H9 (cell line): ENCODE measurements around the gene TCERG1L. TPM values are rescaled to one million over a fixed set of nuclear protein-coding genes. Genes with fewer than 3 reads are reported as not detected.

Experiments used
- DNase-seq: peaks from one replicate; pipeline ENCODE4 v3.0.0-alpha.2; 2017
- H2AFZ ChIP-seq: one replicate; pipeline ENCODE4 v1.6.1; 2013; ENCODE audit warnings: mild to moderate bottlenecking, low read length, control low read depth, moderate library complexity
- H2AK5ac ChIP-seq: 2 replicates; pipeline ENCODE4 v1.6.1; 2013; ENCODE audit warnings: low read length, control low read depth, mixed read lengths; ENCODE audit not compliant: insufficient read length
- H2BK120ac ChIP-seq: one replicate; pipeline ENCODE4 v1.6.1; 2013; ENCODE audit warnings: low read depth, mild to moderate bottlenecking, low read length, control low read depth, inconsistent platforms; ENCODE audit not compliant: poor library complexity, severe bottlenecking
- H2BK12ac ChIP-seq: 2 replicates; pipeline ENCODE4 v1.6.1; 2013; ENCODE audit warnings: low read length, control low read depth, mixed read lengths, low read depth; ENCODE audit not compliant: insufficient read length
- H2BK15ac ChIP-seq: 2 replicates; pipeline ENCODE4 v1.6.1; 2013; ENCODE audit warnings: low read depth, low read length, control low read depth
- H2BK20ac ChIP-seq: one replicate; pipeline ENCODE4 v1.6.1; 2013; ENCODE audit warnings: low read depth, mild to moderate bottlenecking, low read length, control low read depth, inconsistent platforms; ENCODE audit not compliant: poor library complexity, severe bottlenecking
- H2BK5ac ChIP-seq: 2 replicates; pipeline ENCODE4 v1.6.1; 2013; ENCODE audit warnings: low read length, control low read depth, mixed read lengths; ENCODE audit not compliant: insufficient read length
- H3K14ac ChIP-seq: 2 replicates; pipeline ENCODE4 v1.6.1; 2013; ENCODE audit warnings: low read length, control low read depth; ENCODE audit not compliant: insufficient read depth
- H3K18ac ChIP-seq: 2 replicates; pipeline ENCODE4 v1.6.1; 2013; ENCODE audit warnings: low read depth, mild to moderate bottlenecking, mixed read lengths, low read length, control low read depth; ENCODE audit not compliant: insufficient read length
- H3K23ac ChIP-seq: 2 replicates; pipeline ENCODE4 v1.6.1; 2013; ENCODE audit warnings: low read length, control low read depth, mixed read lengths, low read depth; ENCODE audit not compliant: insufficient read length
- H3K23me2 ChIP-seq: 2 replicates; pipeline ENCODE4 v1.6.1; 2013; ENCODE audit warnings: low read depth, mild to moderate bottlenecking, mixed read lengths, low read length, control low read depth; ENCODE audit not compliant: insufficient read length, poor library complexity, severe bottlenecking
- H3K27ac ChIP-seq: 2 replicates; pipeline ENCODE4 v1.5.1; 2013; ENCODE audit warnings: low read length, control low read depth, mixed read lengths, low read depth; ENCODE audit not compliant: insufficient read length
- H3K27me3 ChIP-seq: 2 replicates; pipeline ENCODE4 v1.6.1; 2013; ENCODE audit warnings: low read length, control low read depth, inconsistent platforms; ENCODE audit not compliant: insufficient read depth
- H3K4ac ChIP-seq: 2 replicates; pipeline ENCODE4 v1.6.1; 2013; ENCODE audit warnings: low read depth, mild to moderate bottlenecking, control low read depth, inconsistent platforms, low read length, moderate library complexity
- H3K4me1 ChIP-seq: 2 replicates; pipeline ENCODE4 v1.6.1; 2013; ENCODE audit warnings: low read length, control low read depth, inconsistent platforms; ENCODE audit not compliant: insufficient read depth
- H3K4me2 ChIP-seq: 2 replicates; pipeline ENCODE4 v1.6.1; 2013; ENCODE audit warnings: low read length, control low read depth, mixed read lengths; ENCODE audit not compliant: insufficient read length, insufficient read depth
- H3K56ac ChIP-seq: 2 replicates; pipeline ENCODE4 v1.6.1; 2013; ENCODE audit warnings: low read depth, mild to moderate bottlenecking, mixed read lengths, low read length, control low read depth; ENCODE audit not compliant: insufficient read length
- H3K79me1 ChIP-seq: 2 replicates; pipeline ENCODE4 v1.6.1; 2013; ENCODE audit warnings: low read depth, mild to moderate bottlenecking, moderate library complexity, low read length, control low read depth, inconsistent platforms; ENCODE audit not compliant: insufficient read depth, poor library complexity, severe bottlenecking
- H3K79me2 ChIP-seq: 2 replicates; pipeline ENCODE4 v1.6.1; 2013; ENCODE audit warnings: low read length, control low read depth, inconsistent platforms; ENCODE audit not compliant: insufficient read depth
- H3K9ac ChIP-seq: 2 replicates; pipeline ENCODE4 v1.6.1; 2013; ENCODE audit warnings: low read length, control low read depth, mixed read lengths; ENCODE audit not compliant: insufficient read length; ENCODE audit errors: extremely low read depth
- H3K9me3 ChIP-seq: one replicate; pipeline ENCODE4 v1.6.1; 2013; ENCODE audit warnings: low read depth, low read length, inconsistent platforms; ENCODE audit not compliant: control insufficient read depth
- H3T11ph ChIP-seq: one replicate; pipeline ENCODE4 v1.6.1; 2013; ENCODE audit warnings: mild to moderate bottlenecking, low read length, control low read depth, inconsistent platforms
- H4K20me1 ChIP-seq: one replicate; pipeline ENCODE4 v1.6.1; 2013; ENCODE audit not compliant: control insufficient read depth, insufficient read length, insufficient read depth
- H4K5ac ChIP-seq: 2 replicates; pipeline ENCODE4 v1.6.1; 2013; ENCODE audit warnings: low read depth, mild to moderate bottlenecking, mixed read lengths, low read length, control low read depth; ENCODE audit not compliant: insufficient read length
- H4K8ac ChIP-seq: replicated peaks from 2 replicates; pipeline ENCODE4 v1.6.1; 2013; ENCODE audit warnings: low read length, control low read depth, mixed read lengths, low read depth; ENCODE audit not compliant: insufficient read length
- H4K91ac ChIP-seq: 2 replicates; pipeline ENCODE4 v1.6.1; 2013; ENCODE audit warnings: low read depth, mild to moderate bottlenecking, moderate library complexity, mixed read lengths, low read length, control low read depth; ENCODE audit not compliant: insufficient read length
- H3K27ac Mint-ChIP-seq, 3 experiments: 2 replicates in 2 of 3; 3 replicates in 1 of 3; pipeline ENCODE4 v1.8.0; 2020 to 2021; ENCODE audit warnings: mixed read lengths in 3 of 3, mild to moderate bottlenecking in 1 of 3, moderate library complexity in 1 of 3
- H3K27me3 Mint-ChIP-seq: 2 replicates; pipeline ENCODE4 v1.8.0; 2021; ENCODE audit warnings: low read depth, mild to moderate bottlenecking, moderate library complexity, mixed read lengths
- H3K36me3 Mint-ChIP-seq, 3 experiments: 2 replicates in 2 of 3; 3 replicates in 1 of 3; pipeline ENCODE4 v1.8.0; 2020 to 2021; ENCODE audit warnings: low read depth in 3 of 3, mixed read lengths in 3 of 3; ENCODE audit not compliant: insufficient read depth in 1 of 3
- H3K4me1 Mint-ChIP-seq, 2 experiments: 2 replicates each; pipeline ENCODE4 v1.8.0; 2020; ENCODE audit warnings: mixed read lengths in 2 of 2
- H3K4me3 Mint-ChIP-seq, 2 experiments: 2 replicates in 1 of 2; 3 replicates in 1 of 2; pipeline ENCODE4 v1.8.0; 2020 to 2021; ENCODE audit warnings: mild to moderate bottlenecking in 2 of 2, mixed read lengths in 2 of 2, moderate library complexity in 1 of 2
- H3K9me3 Mint-ChIP-seq, 2 experiments: 2 replicates in 1 of 2; 3 replicates in 1 of 2; pipeline ENCODE4 v1.8.0; 2020; ENCODE audit warnings: mild to moderate bottlenecking in 2 of 2, mixed read lengths in 2 of 2, moderate library complexity in 1 of 2
- CTCF ChIP-seq: fragments of 200-600 bp; sonication (generic); conservative IDR thresholded peaks from 3 replicates; pipeline ENCODE4 v1.8.0; 2021; ENCODE audit warnings: antibody characterized with exemption, mild to moderate bottlenecking
- WGBS: extraction: QIAGEN DNeasy Blood & Tissue Kit; methylation state at CpG from one replicate; pipeline ENCODE4 v1.1.7; 2013; ENCODE audit warnings: missing lambda C conversion rate, low lambda C conversion rate, mixed read lengths; ENCODE audit not compliant: insufficient read length; ENCODE audit errors: extremely low coverage; 5-methylcytosine and 5-hydroxymethylcytosine counted together
- total RNA-seq: library from RNA; stranded (reverse); gene quantifications from 2 replicates; pipeline ENCODE4 v1.2.1, GENCODE V29; 2021

TCERG1L gene
- total RNA-seq, 1 experiment from 2014 or later = 3.3 TPM

- H2BK20ac ChIP-seq = no peak overlapping the region
These were observed 153.6 kb downstream of the TCERG1L start for GRCh38 chr10:131157899-131158298.

More at GRCh38 chr10:131157899-131158298, 153.6 kb downstream of the TCERG1L start:
- no peaks in the 10 kb centered on the region for H3K9me3 ChIP-seq
- no peak overlapping the region for H3K56ac ChIP-seq
- TF ChIP-seq CTCF = no peak
- no peaks in the 10 kb centered on the region for H3K79me2 ChIP-seq
- no peak overlapping the region for H3K27ac ChIP-seq
- H3T11ph ChIP-seq = no peak overlapping the region
- H2BK15ac ChIP-seq = no peak overlapping the region
- H3K23ac ChIP-seq = no peak overlapping the region
- H2AFZ ChIP-seq = no peak overlapping the region
- no peak overlapping the region for H3K4ac ChIP-seq
- Mint-ChIP-seq H3K4me3 (no peak overlapping the region), H3K27me3 (no peaks in the 10 kb centered on the region; the same call in 1 of the 2 replicates), H3K4me1 (peaks cover 15 to 17% of the 10 kb centered on the region in 2 experiments), H3K27ac (no peak overlapping the region), H3K36me3 (peaks cover 1 to 2% (median 1%) of the 10 kb centered on the region in 3 experiments), H3K9me3 (peaks cover 3 to 4% of the 10 kb centered on the region in 2 experiments; a peak in 4 of 5 replicates)
- H3K9ac ChIP-seq = no peak overlapping the region
- no peak overlapping the region for H2BK5ac ChIP-seq
- no peak overlapping the region for H4K5ac ChIP-seq
- H3K23me2 ChIP-seq = no peaks in the 10 kb centered on the region
- H4K91ac ChIP-seq = no peak overlapping the region
- H4K20me1 ChIP-seq = no peaks in the 10 kb centered on the region
- no peaks in the 10 kb centered on the region for H3K27me3 ChIP-seq
- no peak overlapping the region for H3K4me2 ChIP-seq
- H3K79me1 ChIP-seq = no peaks in the 10 kb centered on the region
- no peak overlapping the region for H3K18ac ChIP-seq
- WGBS = no CpG with 5 or more reads among the region's 10 CpGs
- no peak overlapping the region for H2BK120ac ChIP-seq
- no peak overlapping the region for H2BK12ac ChIP-seq
- no peaks in the 10 kb centered on the region for H3K4me1 ChIP-seq
- no peak overlapping the region for H2AK5ac ChIP-seq
- no peak for DNase-seq
- H4K8ac ChIP-seq = no peak overlapping the region
- no peak overlapping the region for H3K14ac ChIP-seq
